ENCODE measurements around the gene RAPGEF5. TPM values are rescaled to one million over a fixed set of nuclear protein-coding genes. Genes with fewer than 3 reads are reported as not detected.

The RAPGEF5 gene
- total and polyA plus RNA-seq, 12 donors, result 5.1 to 87.0 (median 26.0) TPM

DNA sequence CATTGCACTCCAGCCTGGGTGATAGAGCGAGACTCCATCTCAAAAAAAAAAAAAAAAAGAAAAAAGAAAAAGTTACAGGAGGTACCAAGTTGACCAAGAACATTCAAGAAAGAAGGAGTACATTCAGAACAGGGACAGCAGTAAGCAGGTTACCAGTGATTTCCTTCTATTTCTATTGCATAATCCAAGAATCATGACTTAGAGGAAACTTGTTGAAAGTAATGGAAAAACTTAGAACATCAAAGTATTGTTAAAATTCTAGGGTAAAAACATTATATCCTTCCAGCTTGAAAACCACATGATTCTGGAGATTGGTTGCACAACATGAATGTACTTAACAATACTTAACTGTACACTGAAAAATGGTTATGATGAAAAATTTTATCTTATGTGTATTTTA, 25.2 kb downstream of the RAPGEF5 start:
- Histone ChIP-seq H3K4me1 (replicated peaks in 1 of 2) (no peaks in the 10 kb centered on the region), H3K27ac (no peak overlapping the region), H3K9me3 (replicated peaks in 1 of 3) (no peaks in the 10 kb centered on the region), H3K36me3 (replicated peaks in 1 of 2) (no peaks in the 10 kb centered on the region), H3K27me3 (peaks cover 3% of the 10 kb centered on the region), H3K4me3 (no peak overlapping the region)
- DNase-seq, result no peak
- intact Hi-C loops (cut with DNase I), result no loop called here
- no peak for TF ChIP-seq POLR2A (IDR thresholded peaks at IDR 0.05)
- 92 to 100% (median 96%) methylated on average over 1 of the region's 1 CpG for whole genome bisulfite sequencing, 4 donors

- Histone ChIP-seq H3K4me1 (replicated peaks in 1 of 2) (no peaks in the 10 kb centered on the region), H3K9me3 (replicated peaks in 1 of 3) (no peaks in the 10 kb centered on the region), H3K4me3 (no peak overlapping the region), H3K27ac (no peak overlapping the region), H3K36me3 (replicated peaks in 1 of 2) (no peaks in the 10 kb centered on the region), H3K27me3 (peaks cover 3% of the 10 kb centered on the region)
- intact Hi-C loops (cut with DNase I), result no loop called here
- WGBS, 4 donors, result 85 to 93% (median 92%) methylated on average over 8 of the region's 8 CpGs
- no peak for DNase-seq
- no peak for TF ChIP-seq POLR2A (IDR thresholded peaks at IDR 0.05)
These were observed 26.1 kb downstream of the RAPGEF5 start for GRCh38 chr7:22330903-22331302.

DNA sequence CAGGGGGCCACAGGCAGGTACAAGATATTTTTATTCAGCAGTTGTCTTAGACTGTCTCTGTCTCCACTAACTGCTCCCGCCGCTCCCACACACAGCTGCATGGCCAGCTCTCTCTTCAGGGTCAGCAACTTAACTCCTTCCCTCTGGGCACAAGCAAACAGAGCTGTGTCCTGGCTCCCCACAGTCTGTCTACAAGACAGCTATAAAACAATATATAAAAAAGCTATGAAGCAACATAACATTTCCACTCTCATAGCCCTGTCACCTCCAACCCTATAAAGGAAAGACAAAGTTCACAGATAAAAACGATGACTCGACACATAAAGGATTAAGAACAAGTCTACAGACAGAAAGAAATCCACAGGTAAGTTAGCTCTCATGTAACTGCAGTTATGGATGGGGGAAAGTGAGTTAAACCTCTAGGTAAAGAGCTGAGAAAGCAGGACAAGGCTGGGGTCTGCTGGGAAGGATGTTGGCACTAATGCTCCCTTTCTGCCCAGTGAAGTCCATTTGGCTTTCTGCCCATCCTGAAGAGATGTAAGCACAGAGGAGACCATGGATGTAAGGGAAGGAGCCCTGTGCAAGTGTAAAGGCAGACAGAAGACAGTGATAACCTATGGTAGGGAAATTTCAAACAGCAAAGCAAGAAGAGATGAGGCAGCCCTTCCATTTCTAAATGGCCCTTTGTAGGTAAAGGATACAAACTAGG, 27.0 kb downstream of the RAPGEF5 start:
- no peaks in the 10 kb centered on the region for H3K36me3 ChIP-seq (replicated peaks in 1 of 2)
- no peak overlapping the region for H3K4me3 ChIP-seq
- no peak overlapping the region for H3K27ac ChIP-seq
- no peak for TF ChIP-seq CTCF (IDR thresholded peaks at IDR 0.05)
- no peak for TF ChIP-seq POLR2A (IDR thresholded peaks at IDR 0.05)
- intact Hi-C loops (cut with DNase I), result no loop called here
- 53 to 71% (median 60%) methylated on average over 4 of the region's 4 CpGs for WGBS, 4 donors
- no peaks in the 10 kb centered on the region for H3K4me1 ChIP-seq (replicated peaks in 1 of 2)
- DNase-seq, result no peak
- H3K9me3 ChIP-seq (replicated peaks in 1 of 3), result no peaks in the 10 kb centered on the region
- H3K27me3 ChIP-seq, result peaks cover 3% of the 10 kb centered on the region

GRCh38 chr7:22326181-22326580, 30.8 kb downstream of the RAPGEF5 start:
- H3K4me3 ChIP-seq, result no peak overlapping the region
- no peak for DNase-seq
- H3K27ac ChIP-seq, result no peak overlapping the region
- TF ChIP-seq POLR2A (IDR thresholded peaks at IDR 0.05) (no peak), CTCF (IDR thresholded peaks at IDR 0.05) (no peak)
- H3K9me3 ChIP-seq (replicated peaks in 1 of 3), result no peaks in the 10 kb centered on the region
- intact Hi-C loops (cut with DNase I), result no loop called here
- no peaks in the 10 kb centered on the region for H3K4me1 ChIP-seq (replicated peaks in 1 of 2)
- H3K36me3 ChIP-seq (replicated peaks in 1 of 2), result no peaks in the 10 kb centered on the region
- H3K27me3 ChIP-seq, result no peaks in the 10 kb centered on the region
- WGBS, 4 donors, result 58 to 78% (median 71%) methylated on average over 4 of the region's 4 CpGs

DNA sequence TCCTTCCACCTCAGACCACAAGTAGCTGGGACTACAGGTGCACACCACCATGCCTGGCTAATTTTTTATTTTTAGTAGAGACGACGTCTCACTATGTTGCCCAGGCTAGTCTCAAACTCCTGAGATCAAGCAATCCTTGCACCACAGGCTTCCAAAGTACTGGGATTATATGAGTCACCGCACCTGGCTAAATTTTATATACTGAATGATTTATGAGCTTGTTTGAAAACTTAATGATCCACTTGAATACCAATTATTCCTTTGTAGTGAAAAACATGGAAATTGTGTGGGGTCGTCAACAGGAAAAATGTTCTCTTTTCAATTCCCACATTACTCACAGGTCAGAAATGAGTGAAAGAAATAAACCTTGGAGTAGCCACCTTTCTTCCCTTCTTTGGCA, 31.3 kb downstream of the RAPGEF5 start:
- H3K27me3 ChIP-seq, result no peaks in the 10 kb centered on the region
- intact Hi-C loops (cut with DNase I), result no loop called here
- no peak overlapping the region for H3K27ac ChIP-seq
- WGBS, 4 donors, result 80 to 90% (median 85%) methylated on average over 4 of the region's 4 CpGs
- H3K36me3 ChIP-seq (replicated peaks in 1 of 2), result no peaks in the 10 kb centered on the region
- TF ChIP-seq CTCF (IDR thresholded peaks at IDR 0.05) (no peak), POLR2A (IDR thresholded peaks at IDR 0.05) (no peak)
- no peak overlapping the region for H3K4me3 ChIP-seq
- H3K4me1 ChIP-seq (replicated peaks in 1 of 2), result no peaks in the 10 kb centered on the region
- no peaks in the 10 kb centered on the region for H3K9me3 ChIP-seq (replicated peaks in 1 of 3)
- DNase-seq, result no peak
